Activated CD4-positive, alpha-beta T cell treated with anti-CD3 and anti-CD28 coated beads, Interleukin-2, Interleukin-6, amounts not matched to agents 100 ng/mL and 50 ng/mL, durations not matched to agents 16 hours and 8 hours (primary cell): Measurements from ENCODE around the gene SPAG4.
A peak's percentile ranks its signal among the peaks of the same experiment; 100 is the strongest.

ENCODE experiments used
- DNase-seq: peaks from one replicate; pipeline ENCODE4 v3.0.0-alpha.2; 2020

SPAG4 gene

GRCh38 chr20:35600176-35600992 is 15.2 kb upstream of the SPAG4 start:
- no peak for DNase-seq

DNA sequence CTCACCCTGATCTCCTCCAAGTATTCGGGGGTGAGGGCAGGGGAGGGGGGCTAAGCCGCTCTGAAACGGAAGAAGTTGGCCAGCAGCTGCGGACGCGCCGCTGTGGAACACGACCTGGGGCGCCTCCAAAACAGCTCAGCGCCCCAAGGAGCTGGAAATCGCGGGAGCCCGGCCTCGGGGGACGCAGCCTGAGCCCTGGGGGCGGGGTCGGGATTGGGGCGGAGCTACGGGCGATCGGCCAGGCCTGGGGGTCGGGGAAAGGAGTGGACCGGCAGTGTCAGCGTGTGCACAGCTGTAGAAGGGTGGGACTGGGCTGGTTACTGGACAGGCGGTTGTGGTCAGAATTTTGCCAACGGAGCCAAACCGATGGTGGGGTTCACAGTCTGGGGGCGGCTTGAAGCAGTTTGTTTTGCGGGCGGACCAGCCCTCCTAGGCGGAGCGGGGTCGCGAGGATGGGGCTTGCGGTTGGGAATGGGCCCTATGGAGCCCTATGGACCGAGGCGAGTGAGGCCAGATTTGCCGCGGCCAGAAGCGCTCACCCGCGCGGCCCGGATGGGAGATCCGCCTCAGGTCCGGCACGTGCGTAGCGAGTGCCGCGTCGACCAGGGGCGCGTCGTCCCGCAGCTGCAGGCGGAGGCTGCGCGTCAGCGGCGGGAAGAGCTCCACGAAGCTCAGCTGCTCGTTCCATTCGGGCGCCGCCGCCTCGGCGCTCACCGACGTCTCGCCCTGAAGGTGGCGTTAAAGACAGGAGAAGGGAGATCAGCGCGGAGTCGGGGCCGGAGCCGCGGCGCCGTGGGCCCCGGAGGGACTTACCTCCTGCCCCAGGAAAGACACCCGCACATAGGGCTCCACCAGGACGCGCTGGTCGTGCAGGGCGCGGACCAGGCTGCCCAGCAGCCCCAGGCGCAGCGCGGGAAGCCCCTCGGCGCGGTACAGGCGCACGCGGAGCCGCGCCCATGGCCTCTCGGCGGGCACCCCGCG is 14.3 kb upstream of the SPAG4 start:
- peak; percentile 85 for DNase-seq

DNA sequence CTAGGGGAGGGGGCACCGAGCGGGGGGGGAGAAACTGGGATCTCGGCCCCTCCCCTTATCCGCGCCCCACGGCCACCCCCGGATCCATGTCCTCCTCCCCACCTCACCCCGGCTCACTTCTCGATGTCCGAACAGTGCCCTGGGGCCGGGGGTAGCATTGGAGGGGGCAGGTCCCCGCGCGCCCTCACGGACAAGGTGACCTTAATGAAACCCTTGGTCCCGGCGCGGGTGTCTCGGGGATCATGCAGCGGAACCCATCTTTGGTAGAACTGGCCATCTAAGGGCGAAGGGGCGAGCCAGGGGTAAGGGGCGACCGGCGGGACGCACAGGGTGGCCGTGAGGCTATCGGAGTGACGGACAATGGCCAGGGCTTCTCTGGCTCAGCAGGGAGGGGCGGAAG is 13.6 kb upstream of the SPAG4 start:
- no peak for DNase-seq

GRCh38 chr20:35602851-35603495 is 12.7 kb upstream of the SPAG4 start:
- DNase-seq: no peak

DNA sequence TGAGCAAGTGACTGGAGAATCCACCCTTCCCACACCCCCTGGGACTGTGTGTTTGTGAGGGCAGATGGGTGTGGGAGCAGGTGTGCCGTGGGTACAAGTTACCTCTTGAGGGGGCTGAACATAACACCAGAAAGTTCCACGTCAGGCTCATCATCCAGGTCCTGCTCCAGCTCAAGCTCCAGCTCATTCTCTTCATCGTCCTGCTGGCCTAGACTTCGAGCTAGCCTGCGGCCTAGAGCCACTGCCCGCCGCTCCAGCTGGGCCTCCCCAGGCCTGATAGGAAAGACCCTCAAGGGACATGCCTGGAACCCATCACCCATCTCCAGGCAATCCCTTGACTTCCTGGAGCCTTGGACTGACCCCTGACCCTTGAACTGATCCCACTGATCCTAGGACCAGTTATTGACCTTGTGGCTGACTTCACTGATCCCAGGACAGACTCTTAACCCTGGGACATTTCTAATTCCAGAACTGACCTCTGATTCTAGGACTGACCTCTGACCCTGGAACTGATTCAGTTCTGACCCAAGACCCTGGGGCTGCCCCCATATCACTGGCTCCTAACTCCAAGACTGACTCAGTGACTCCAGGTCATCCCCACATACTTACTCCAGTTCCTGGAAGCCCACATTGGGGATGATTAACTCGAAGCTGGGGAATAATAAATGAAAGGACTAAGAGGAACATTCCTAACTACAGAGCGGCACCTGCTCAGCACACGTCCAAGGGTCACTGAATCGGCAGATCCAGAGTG is 11.8 kb upstream of the SPAG4 start:
- DNase-seq: no peak

GRCh38 chr20:35604449-35604747 is 11.2 kb upstream of the SPAG4 start:
- DNase-seq: peak; percentile 22

- DNase-seq: no peak
These were observed 9.5 kb upstream of the SPAG4 start for GRCh38 chr20:35606127-35606526.

DNA sequence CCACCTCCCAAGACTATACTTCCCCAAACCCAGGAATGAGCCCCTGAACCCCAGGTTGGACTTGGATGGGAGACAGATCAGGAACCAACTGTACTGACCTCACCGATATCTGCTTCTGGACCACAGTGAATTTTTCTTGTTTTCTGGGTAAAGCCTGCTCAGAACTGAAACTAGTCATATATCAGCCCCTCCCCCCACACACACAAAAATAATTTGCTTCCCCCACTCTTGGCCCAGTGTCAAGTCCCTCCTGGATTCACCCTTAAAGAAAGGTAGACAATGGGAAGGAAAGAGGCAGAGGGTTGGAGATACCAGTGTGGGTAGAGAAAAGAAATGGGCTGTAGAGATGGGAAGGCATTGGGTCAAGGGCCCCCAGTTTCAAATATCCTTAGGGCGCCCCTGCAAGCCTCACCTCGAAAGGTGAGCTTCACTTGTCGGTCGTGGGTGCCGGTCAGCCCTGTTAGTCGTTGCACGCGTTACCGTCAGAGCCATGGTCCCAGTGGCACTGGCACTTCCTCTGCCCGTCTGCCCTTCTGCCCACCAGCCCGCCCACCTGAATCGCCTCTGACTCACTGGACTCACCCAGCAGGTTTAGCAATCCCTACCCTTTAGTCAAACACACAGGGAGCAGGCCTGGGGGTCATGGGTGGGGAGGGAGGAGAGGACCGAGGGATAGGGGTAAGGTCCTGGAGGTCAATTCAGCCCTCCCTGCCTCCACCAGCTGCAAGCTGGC is 8.5 kb upstream of the SPAG4 start:
- DNase-seq: no peak

DNA sequence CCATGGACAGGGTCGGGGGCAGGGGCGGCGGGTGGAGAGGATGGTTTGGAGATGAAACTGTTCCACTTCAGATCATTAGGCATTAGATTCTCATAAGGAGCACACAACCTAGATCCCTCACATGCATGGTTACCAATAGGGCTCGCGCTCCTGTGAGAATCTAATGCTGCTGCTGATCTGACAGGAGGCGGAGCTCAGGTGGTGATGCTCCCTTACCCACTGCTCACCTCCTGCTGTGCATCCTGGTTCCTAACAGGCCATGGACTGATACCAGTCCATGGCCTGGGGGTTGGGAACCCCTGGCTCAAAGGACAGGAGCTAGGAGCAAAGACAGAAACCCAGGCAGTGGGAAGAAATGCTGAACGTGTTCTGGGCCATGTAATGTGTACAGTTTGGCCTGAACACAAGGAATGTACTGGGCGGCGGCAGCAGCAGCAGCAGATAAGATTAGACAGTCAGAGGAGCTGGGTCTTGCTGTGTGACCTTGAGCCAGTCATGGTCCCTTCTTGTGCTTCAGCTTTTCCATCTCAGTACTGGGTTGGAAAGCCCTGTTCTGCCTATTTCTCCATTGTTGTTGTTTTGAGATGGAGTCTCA is 4.7 kb upstream of the SPAG4 start:
- DNase-seq: no peak

GRCh38 chr20:35611482-35611881 is 4.1 kb upstream of the SPAG4 start:
- DNase-seq: no peak

GRCh38 chr20:35616465-35617396 is 1.1 kb downstream of the SPAG4 start:
- DNase-seq: peak; percentile 68

DNA sequence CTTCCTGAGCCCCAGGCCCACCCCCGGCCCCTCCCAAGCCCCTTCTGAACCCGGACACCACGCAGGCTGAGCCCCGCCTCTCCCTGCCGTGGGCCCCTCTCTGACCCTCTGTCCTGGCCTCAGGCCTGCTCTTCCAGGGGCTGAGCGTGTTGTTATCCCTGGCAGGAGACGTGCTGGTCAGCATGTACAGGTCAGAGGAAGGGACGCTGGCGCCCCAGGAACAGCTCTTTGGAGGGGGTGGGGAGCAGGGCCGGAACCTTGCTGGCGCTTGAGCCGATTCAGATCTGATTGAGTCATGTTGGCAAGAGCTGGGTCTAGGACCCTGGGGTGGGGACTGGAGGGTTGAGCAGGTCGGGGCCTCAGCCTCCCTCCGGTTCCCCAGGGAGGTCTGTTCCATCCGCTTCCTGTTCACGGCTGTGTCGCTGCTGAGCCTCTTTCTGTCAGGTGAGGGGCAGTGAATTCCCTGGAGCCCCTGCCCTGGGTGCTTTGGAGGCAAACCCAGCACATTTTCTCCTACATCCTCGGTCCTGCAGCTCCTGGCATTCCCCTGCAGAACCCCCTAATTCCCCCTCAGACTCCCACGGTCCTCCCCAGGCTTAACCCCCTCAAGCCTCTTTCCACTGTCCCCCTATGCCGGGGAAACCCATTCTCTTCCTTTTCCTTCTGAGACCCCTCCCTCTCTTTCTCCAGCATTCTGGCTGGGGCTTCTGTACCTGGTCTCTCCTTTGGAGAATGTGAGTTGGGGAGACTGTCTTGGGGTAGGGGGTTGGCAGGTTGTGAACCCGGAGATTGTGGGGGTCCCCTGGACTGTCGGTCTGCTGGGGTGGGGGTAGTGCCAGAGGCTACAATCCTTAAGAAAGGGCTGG is 2.0 kb downstream of the SPAG4 start:
- peak; percentile 63 for DNase-seq

DNA sequence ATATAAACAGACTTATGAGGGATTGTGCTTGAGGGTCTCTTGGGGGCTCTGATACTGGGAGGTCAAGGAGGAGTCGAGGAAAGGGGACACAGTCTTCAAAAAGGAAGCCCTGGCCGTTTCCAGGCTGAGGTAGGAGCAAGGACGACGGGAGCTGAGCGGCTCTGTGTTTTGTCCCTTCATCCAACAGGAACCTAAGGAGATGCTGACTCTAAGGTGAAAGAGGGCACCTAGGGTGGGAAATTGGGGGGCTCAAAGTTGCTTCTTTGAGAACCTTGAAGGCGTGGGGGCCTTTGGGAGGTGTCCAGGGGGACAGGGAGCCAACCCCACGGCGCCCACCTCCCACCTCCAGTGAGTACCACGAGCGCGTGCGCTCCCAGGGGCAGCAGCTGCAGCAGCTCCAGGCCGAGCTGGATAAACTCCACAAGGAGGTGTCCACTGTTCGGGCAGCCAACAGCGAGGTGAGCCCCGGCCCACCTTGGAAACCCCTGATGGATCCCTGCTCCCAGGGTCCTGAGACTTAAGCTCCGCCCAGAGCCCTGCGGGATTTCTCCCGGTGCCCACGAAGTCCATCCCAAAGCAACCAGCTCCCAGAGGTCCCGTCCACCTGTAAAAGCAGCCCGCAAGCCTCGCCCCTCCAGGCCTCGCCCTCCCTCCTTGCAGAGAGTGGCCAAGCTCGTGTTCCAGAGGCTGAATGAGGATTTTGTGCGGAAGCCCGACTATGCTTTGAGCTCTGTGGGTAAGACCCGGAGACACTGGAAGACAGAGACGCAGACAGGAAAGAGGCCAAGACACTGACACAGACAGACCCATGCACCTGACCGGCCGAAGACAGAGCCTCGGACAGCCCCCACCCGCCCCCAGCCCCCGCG is 2.9 kb downstream of the SPAG4 start:
- peak; percentile 44 for DNase-seq

DNA sequence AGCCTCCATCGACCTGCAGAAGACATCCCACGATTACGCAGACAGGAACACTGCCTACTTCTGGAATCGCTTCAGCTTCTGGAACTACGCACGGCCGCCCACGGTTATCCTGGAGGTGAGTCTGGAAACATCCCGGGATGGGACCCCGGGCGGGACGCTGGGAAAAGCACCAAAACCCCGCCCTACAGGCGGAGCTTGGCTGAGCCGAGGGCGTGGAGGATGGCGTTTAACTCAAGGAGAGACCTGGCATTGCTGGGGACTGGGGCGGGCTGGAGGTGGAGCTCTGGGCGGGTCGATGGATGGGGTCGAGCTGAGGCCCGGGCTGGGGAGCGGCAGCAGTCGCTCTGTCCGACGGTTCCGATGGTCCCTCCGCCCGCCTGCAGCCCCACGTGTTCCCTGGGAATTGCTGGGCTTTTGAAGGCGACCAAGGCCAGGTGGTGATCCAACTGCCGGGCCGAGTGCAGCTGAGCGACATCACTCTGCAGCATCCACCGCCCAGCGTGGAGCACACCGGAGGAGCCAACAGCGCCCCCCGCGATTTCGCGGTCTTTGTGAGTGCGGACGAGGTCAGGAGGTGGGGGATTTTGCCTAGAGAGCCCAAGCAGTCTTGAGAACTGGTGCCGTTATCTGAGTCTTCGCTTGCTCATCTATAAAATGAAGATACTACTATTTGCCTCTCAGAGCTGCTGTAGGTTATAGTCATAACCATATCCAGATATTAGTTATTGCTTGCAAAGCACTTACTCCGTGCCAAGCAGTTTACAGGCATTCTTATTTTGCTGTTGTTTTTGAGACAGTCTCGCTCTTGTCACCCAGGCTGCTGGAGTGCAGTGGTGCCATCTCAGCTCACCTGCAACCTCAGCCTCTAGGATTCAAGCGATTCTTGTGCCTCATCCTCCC is 3.8 kb downstream of the SPAG4 start:
- DNase-seq: peak; percentile 91

GRCh38 chr20:35620818-35621559 is 5.4 kb downstream of the SPAG4 start:
- no peak for DNase-seq

GRCh38 chr20:35621560-35621946 is 5.9 kb downstream of the SPAG4 start:
- DNase-seq: no peak
